HEK293 (cell line): ENCODE results near the gene RAB13.

ENCODE experiments used
- CTCF ChIA-PET: fragments of 350-600 bp; formaldehyde crosslinking; extraction: SDS; loops from one replicate; lab custom pipeline; 2021; ENCODE audit warnings: antibody characterized with exemption; lab: Yijun Ruan, JAX
- POLR2A ChIA-PET: fragments of 300-600 bp; formaldehyde crosslinking; extraction: SDS; loops from one replicate; lab custom pipeline; 2020; ENCODE audit warnings: antibody characterized with exemption, inconsistent platforms; lab: Yijun Ruan, JAX
- H3K27ac ChIP-seq: fragments of 200-500 bp; sonication (Bioruptor generic); 2 replicates; pipeline ENCODE4 v1.5.1; 2014; ENCODE audit warnings: low read depth, low read length, control low read depth, inconsistent platforms; ENCODE audit errors: extremely low read depth
- H3K36me3 ChIP-seq, 2 experiments: fragments of 200-500 bp in 1 of 2; sonication (Bioruptor generic) in 1 of 2; 1 replicate in 1 of 2; 2 replicates in 1 of 2; pipeline ENCODE4 v1.5.1; 2014 to 2017; ENCODE audit warnings: inconsistent platforms in 2 of 2, low read length in 2 of 2; ENCODE audit not compliant: control insufficient read depth in 2 of 2, insufficient read depth in 1 of 2
- H3K4me1 ChIP-seq: fragments of 200-500 bp; sonication (Bioruptor generic); 2 replicates; pipeline ENCODE4 v1.5.1; 2014; ENCODE audit warnings: mild to moderate bottlenecking, low read length, inconsistent platforms; ENCODE audit not compliant: control insufficient read depth, insufficient read depth
- H3K4me3 ChIP-seq: 2 replicates; pipeline ENCODE4 v1.5.1; 2011; ENCODE audit warnings: low read depth, mild to moderate bottlenecking, control low read depth, low read length, moderate library complexity
- H3K9me3 ChIP-seq: fragments of 200-500 bp; sonication (Bioruptor generic); 2 replicates; pipeline ENCODE4 v1.5.1; 2014; ENCODE audit warnings: low read depth, low read length, inconsistent platforms; ENCODE audit not compliant: control insufficient read depth, insufficient read depth
- BCL11B ChIP-seq: fragments of 450-650 bp; formaldehyde crosslinking; IDR thresholded peaks from 2 replicates; pipeline ENCODE4 v1.5.1; 2016; ENCODE audit warnings: low read depth, missing biosample characterization, missing genetic modification characterization
- CTCF ChIP-seq: fragments of 450-650 bp; formaldehyde crosslinking; IDR thresholded peaks from 2 replicates; pipeline ENCODE4 v1.5.1; 2016; ENCODE audit warnings: missing biosample characterization, missing genetic modification characterization
- ELK4 ChIP-seq: IDR thresholded peaks from 2 replicates; pipeline ENCODE4 v1.6.1; 2011; ENCODE audit warnings: mild to moderate bottlenecking, low read depth, low read length, borderline replicate concordance
- KLF1 ChIP-seq: fragments of 450-650 bp; formaldehyde crosslinking; IDR thresholded peaks from 2 replicates; pipeline ENCODE4 v1.5.1; 2016; ENCODE audit warnings: missing biosample characterization, missing genetic modification characterization
- KLF17 ChIP-seq: fragments of 450-650 bp; formaldehyde crosslinking; IDR thresholded peaks from 2 replicates; pipeline ENCODE4 v1.5.1; 2016; ENCODE audit warnings: missing biosample characterization, missing genetic modification characterization
- KLF9 ChIP-seq: fragments of 450-650 bp; formaldehyde crosslinking; IDR thresholded peaks from 2 replicates; pipeline ENCODE4 v1.5.1; 2016; ENCODE audit warnings: missing biosample characterization, missing genetic modification characterization, low read depth
- OSR2 ChIP-seq: fragments of 450-650 bp; formaldehyde crosslinking; IDR thresholded peaks from 2 replicates; pipeline ENCODE4 v1.5.1; 2016; ENCODE audit warnings: missing biosample characterization, missing genetic modification characterization
- SP3 ChIP-seq: fragments of 450-650 bp; formaldehyde crosslinking; IDR thresholded peaks from 2 replicates; pipeline ENCODE4 v1.5.1; 2016; ENCODE audit warnings: missing biosample characterization, missing genetic modification characterization
- YY2 ChIP-seq: fragments of 450-650 bp; formaldehyde crosslinking; IDR thresholded peaks from 2 replicates; pipeline ENCODE4 v1.5.1; 2016; ENCODE audit warnings: missing biosample characterization, missing genetic modification characterization
- ZBTB21 ChIP-seq: fragments of 450-650 bp; formaldehyde crosslinking; IDR thresholded peaks from 2 replicates; pipeline ENCODE4 v1.5.1; 2017; ENCODE audit warnings: missing biosample characterization, missing genetic modification characterization
- ZBTB26 ChIP-seq: fragments of 450-650 bp; formaldehyde crosslinking; optimal IDR thresholded peaks from 2 replicates; pipeline ENCODE3; 2016; ENCODE audit warnings: missing biosample characterization, mild to moderate bottlenecking, missing genetic modification characterization
- ZEB2 ChIP-seq: fragments of 450-650 bp; formaldehyde crosslinking; IDR thresholded peaks from 2 replicates; pipeline ENCODE4 v1.5.1; 2016; ENCODE audit warnings: missing biosample characterization, missing genetic modification characterization
- ZNF112 ChIP-seq: fragments of 450-650 bp; formaldehyde crosslinking; IDR thresholded peaks from 2 replicates; pipeline ENCODE4 v1.5.0; 2017; ENCODE audit warnings: missing biosample characterization, missing genetic modification characterization
- ZNF133 ChIP-seq: fragments of 450-650 bp; formaldehyde crosslinking; IDR thresholded peaks from 2 replicates; pipeline ENCODE4 v1.5.1; 2016; ENCODE audit warnings: missing biosample characterization, missing genetic modification characterization
- ZNF16 ChIP-seq: fragments of 450-650 bp; formaldehyde crosslinking; IDR thresholded peaks from 2 replicates; pipeline ENCODE4 v1.5.1; 2016; ENCODE audit warnings: low read depth, missing biosample characterization, missing genetic modification characterization
- ZNF169 ChIP-seq: fragments of 450-650 bp; formaldehyde crosslinking; IDR thresholded peaks from 2 replicates; pipeline ENCODE4 v1.5.1; 2016; ENCODE audit warnings: missing biosample characterization, missing genetic modification characterization
- ZNF2 ChIP-seq: fragments of 450-650 bp; formaldehyde crosslinking; IDR thresholded peaks from 2 replicates; pipeline ENCODE4 v1.5.1; 2016; ENCODE audit warnings: missing biosample characterization, missing genetic modification characterization
- ZNF211 ChIP-seq: fragments of 450-650 bp; formaldehyde crosslinking; IDR thresholded peaks from 2 replicates; pipeline ENCODE4 v1.5.1; 2016; ENCODE audit warnings: low read depth, missing biosample characterization, missing genetic modification characterization
- ZNF266 ChIP-seq: fragments of 450-650 bp; formaldehyde crosslinking; IDR thresholded peaks from 2 replicates; pipeline ENCODE4 v1.5.1; 2016; ENCODE audit warnings: missing biosample characterization, missing genetic modification characterization, low read depth
- ZNF335 ChIP-seq: fragments of 450-650 bp; formaldehyde crosslinking; conservative IDR thresholded peaks from 2 replicates; pipeline ENCODE4 v1.5.1; 2016; ENCODE audit warnings: missing biosample characterization, missing genetic modification characterization
- ZNF366 ChIP-seq: fragments of 450-650 bp; formaldehyde crosslinking; conservative IDR thresholded peaks from 2 replicates; pipeline ENCODE4 v1.5.1; 2016; ENCODE audit warnings: missing biosample characterization, missing genetic modification characterization
- ZNF37A ChIP-seq: fragments of 450-650 bp; IDR thresholded peaks from 2 replicates; pipeline ENCODE4 v1.5.1; 2018; ENCODE audit warnings: missing biosample characterization, missing genetic modification characterization
- ZNF398 ChIP-seq: fragments of 450-650 bp; formaldehyde crosslinking; IDR thresholded peaks from 2 replicates; pipeline ENCODE4 v1.5.1; 2017; ENCODE audit warnings: missing biosample characterization, missing genetic modification characterization
- ZNF433 ChIP-seq: fragments of 450-650 bp; formaldehyde crosslinking; IDR thresholded peaks from 2 replicates; pipeline ENCODE4 v1.5.1; 2016; ENCODE audit warnings: missing biosample characterization, missing genetic modification characterization, low read depth
- ZNF510 ChIP-seq: fragments of 450-650 bp; formaldehyde crosslinking; IDR thresholded peaks from 2 replicates; pipeline ENCODE4 v1.5.1; 2018; ENCODE audit warnings: mild to moderate bottlenecking, missing genetic modification characterization, missing biosample characterization; ENCODE audit not compliant: insufficient replicate concordance
- ZNF530 ChIP-seq: fragments of 450-650 bp; formaldehyde crosslinking; IDR thresholded peaks from 2 replicates; pipeline ENCODE4 v1.5.1; 2016; ENCODE audit warnings: low read depth, missing biosample characterization, missing genetic modification characterization
- ZNF596 ChIP-seq: fragments of 450-650 bp; IDR thresholded peaks from 2 replicates; pipeline ENCODE4 v1.5.0; 2018; ENCODE audit warnings: missing biosample characterization, mild to moderate bottlenecking, missing genetic modification characterization, moderate library complexity
- ZNF654 ChIP-seq: fragments of 450-650 bp; formaldehyde crosslinking; IDR thresholded peaks from 2 replicates; pipeline ENCODE4 v1.5.1; 2016; ENCODE audit warnings: low read depth, missing biosample characterization, missing genetic modification characterization
- ZNF658 ChIP-seq: fragments of 450-650 bp; formaldehyde crosslinking; IDR thresholded peaks from 2 replicates; pipeline ENCODE4; 2016; ENCODE audit warnings: missing biosample characterization, missing genetic modification characterization
- ZNF664 ChIP-seq: fragments of 450-650 bp; formaldehyde crosslinking; IDR thresholded peaks from 2 replicates; pipeline ENCODE4 v1.5.1; 2016; ENCODE audit warnings: missing biosample characterization, missing genetic modification characterization
- ZNF791 ChIP-seq: fragments of 450-650 bp; formaldehyde crosslinking; IDR thresholded peaks from 2 replicates; pipeline ENCODE4 v1.5.1; 2016; ENCODE audit warnings: missing biosample characterization, missing genetic modification characterization
- ZNF837 ChIP-seq: fragments of 450-650 bp; formaldehyde crosslinking; IDR thresholded peaks from 2 replicates; pipeline ENCODE4 v1.5.1; 2016; ENCODE audit warnings: missing biosample characterization, missing genetic modification characterization

RAB13 gene

GRCh38 chr1:154012129-154012528, 26.0 kb upstream of the RAB13 start:
- CTCF ChIA-PET, result no interaction called here

GRCh38 chr1:154006136-154006535, 20.0 kb upstream of the RAB13 start:
- POLR2A ChIA-PET, result no interaction called here
- H3K27ac ChIP-seq, result no peak overlapping the region
- CTCF ChIA-PET, result no interaction called here

More at GRCh38 chr1:154012129-154012528, 26.0 kb upstream of the RAB13 start:
- Histone ChIP-seq H3K36me3 (no peaks in the 10 kb centered on the region), H3K27ac (no peak overlapping the region), H3K4me1 (no peaks in the 10 kb centered on the region), H3K4me3 (no peak overlapping the region), H3K9me3 (no peaks in the 10 kb centered on the region)
- POLR2A ChIA-PET, result interaction anchor here (1.6 kb wide), 1 partner anchor 22 kb away, joined by 3 read pairs; the partner anchor contains the start of gene RPS27
- no peak for TF ChIP-seq ZNF112
- TF ChIP-seq ZNF133 (tag by site-specific recombination), result no peak
- no peak for TF ChIP-seq ZNF366 (tag by site-specific recombination)
- no peak for TF ChIP-seq ZNF530 (tag by site-specific recombination)
- no peak for TF ChIP-seq ZNF596 (tag by site-specific recombination)
- TF ChIP-seq ZNF664 (tag by site-specific recombination), result no peak
- TF ChIP-seq ZNF37A (tag by site-specific recombination), result no peak
- TF ChIP-seq ZNF433, result no peak
- no peak for TF ChIP-seq KLF17 (tag by site-specific recombination)
- no peak for TF ChIP-seq ZNF16 (tag by site-specific recombination)
- no peak for TF ChIP-seq SP3
- no peak for TF ChIP-seq BCL11B (tag by site-specific recombination)
- no peak for TF ChIP-seq ZBTB21 (tag by site-specific recombination)
- TF ChIP-seq ZNF398 (tag by site-specific recombination), result no peak
- no peak for TF ChIP-seq ZNF510

GRCh38 chr1:154000420-154000819, 14.3 kb upstream of the RAB13 start:
- ChIA-PET CTCF (interaction anchor here (0.6 kb wide), 1 partner anchor 85 kb away, joined by 4 read pairs; no protein-coding TSS in a partner anchor), POLR2A (interaction anchor here (0.6 to 4.6 kb wide), 4 partner anchors 8 to 225 kb away, joined by 3 to 54 read pairs (median 4); partner anchors contain the start of genes CREB3L4, RPS27 and SLC27A3)
- H3K9me3 ChIP-seq, result no peaks in the 10 kb centered on the region
- H3K36me3 ChIP-seq, result peaks cover 0 to 3% of the 10 kb centered on the region in 2 experiments; a peak in 1 of 3 replicates
- no peaks in the 10 kb centered on the region for H3K4me1 ChIP-seq
- H3K27ac ChIP-seq, result no peak overlapping the region
- H3K4me3 ChIP-seq, result no peak overlapping the region
- TF ChIP-seq KLF9 (tag by site-specific recombination) (no peak), CTCF (tag by site-specific recombination) (no peak), ZNF2 (tag by site-specific recombination) (no peak), ZNF169 (tag by site-specific recombination) (no peak), YY2 (no peak), ZNF266 (tag by site-specific recombination) (no peak), ZBTB26 (no peak), ZNF335 (tag by site-specific recombination) (no peak), KLF1 (tag by site-specific recombination) (no peak), ELK4 (no peak)

More at GRCh38 chr1:154006136-154006535, 20.0 kb upstream of the RAB13 start:
- H3K9me3 ChIP-seq, result no peaks in the 10 kb centered on the region
- H3K4me1 ChIP-seq, result no peaks in the 10 kb centered on the region
- TF ChIP-seq ZNF211 (tag by site-specific recombination) (no peak), ZNF837 (tag by site-specific recombination) (no peak), ZNF791 (no peak), OSR2 (no peak), ZNF658 (no peak), ZNF654 (no peak), ZEB2 (tag by site-specific recombination) (no peak)
- H3K36me3 ChIP-seq, result no peaks in the 10 kb centered on the region
- H3K4me3 ChIP-seq, result no peak overlapping the region
